ENCODE data around the gene HRH1. TPM values are rescaled to one million over a fixed set of nuclear protein-coding genes. Genes with fewer than 3 reads are reported as not detected.

The HRH1 gene
- total and polyA plus RNA-seq, 2 of the 13 experiments (the other 11 are each of a cell fraction or from before 2014, with no cell fraction given) = not detected

DNA sequence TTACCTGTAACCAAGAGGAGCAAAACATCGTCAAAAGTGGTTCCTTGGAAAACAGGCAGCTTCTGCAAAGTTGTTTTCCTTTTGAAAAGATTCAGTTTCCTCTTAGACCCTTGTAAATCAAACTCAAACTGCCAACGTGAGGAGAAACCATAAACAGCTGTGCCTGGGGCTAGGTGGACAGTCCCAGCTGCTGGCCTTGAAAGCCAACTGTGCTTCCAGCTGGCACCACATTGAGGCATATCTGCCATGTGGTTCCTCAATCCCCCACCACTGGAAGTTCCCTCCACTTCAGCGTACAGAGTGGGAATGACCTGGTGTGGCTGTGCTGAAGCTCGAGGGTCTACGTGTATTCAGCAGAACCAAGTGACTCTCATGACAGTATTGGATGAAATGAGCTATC is 40.9 kb downstream of the HRH1 start (continued):
- TF ChIP-seq, protein P1, sequence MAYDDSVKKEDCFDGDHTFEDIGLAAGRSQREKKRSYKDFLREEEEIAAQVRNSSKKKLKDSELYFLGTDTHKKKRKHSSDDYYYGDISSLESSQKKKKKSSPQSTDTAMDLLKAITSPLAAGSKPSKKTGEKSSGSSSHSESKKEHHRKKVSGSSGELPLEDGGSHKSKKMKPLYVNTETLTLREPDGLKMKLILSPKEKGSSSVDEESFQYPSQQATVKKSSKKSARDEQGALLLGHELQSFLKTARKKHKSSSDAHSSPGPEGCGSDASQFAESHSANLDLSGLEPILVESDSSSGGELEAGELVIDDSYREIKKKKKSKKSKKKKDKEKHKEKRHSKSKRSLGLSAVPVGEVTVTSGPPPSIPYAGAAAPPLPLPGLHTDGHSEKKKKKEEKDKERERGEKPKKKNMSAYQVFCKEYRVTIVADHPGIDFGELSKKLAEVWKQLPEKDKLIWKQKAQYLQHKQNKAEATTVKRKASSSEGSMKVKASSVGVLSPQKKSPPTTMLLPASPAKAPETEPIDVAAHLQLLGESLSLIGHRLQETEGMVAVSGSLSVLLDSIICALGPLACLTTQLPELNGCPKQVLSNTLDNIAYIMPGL (CRISPR knock-in tag; IDR thresholded peaks at IDR 0.05; ENCODE audit: borderline replicate concordance in 1 of 2, low read depth in 1 of 2) = no peak
- TF ChIP-seq, protein P2, sequence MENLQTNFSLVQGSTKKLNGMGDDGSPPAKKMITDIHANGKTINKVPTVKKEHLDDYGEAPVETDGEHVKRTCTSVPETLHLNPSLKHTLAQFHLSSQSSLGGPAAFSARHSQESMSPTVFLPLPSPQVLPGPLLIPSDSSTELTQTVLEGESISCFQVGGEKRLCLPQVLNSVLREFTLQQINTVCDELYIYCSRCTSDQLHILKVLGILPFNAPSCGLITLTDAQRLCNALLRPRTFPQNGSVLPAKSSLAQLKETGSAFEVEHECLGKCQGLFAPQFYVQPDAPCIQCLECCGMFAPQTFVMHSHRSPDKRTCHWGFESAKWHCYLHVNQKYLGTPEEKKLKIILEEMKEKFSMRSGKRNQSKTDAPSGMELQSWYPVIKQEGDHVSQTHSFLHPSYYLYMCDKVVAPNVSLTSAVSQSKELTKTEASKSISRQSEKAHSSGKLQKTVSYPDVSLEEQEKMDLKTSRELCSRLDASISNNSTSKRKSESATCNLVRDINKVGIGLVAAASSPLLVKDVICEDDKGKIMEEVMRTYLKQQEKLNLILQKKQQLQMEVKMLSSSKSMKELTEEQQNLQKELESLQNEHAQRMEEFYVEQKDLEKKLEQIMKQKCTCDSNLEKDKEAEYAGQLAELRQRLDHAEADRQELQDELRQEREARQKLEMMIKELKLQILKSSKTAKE (CRISPR knock-in tag; IDR thresholded peaks at IDR 0.05; ENCODE audit: borderline replicate concordance) = no peak
- TF ChIP-seq PAF1 (CRISPR knock-in tag; IDR thresholded peaks at IDR 0.05) = no peak
- no peak for TF ChIP-seq MAF1 (CRISPR knock-in tag; IDR thresholded peaks at IDR 0.05; ENCODE audit: borderline replicate concordance)
- no peak for TF ChIP-seq ZBTB43 (CRISPR knock-in tag; conservative IDR thresholded peaks at IDR 0.05)
- no peak for TF ChIP-seq MAFK (conservative IDR thresholded peaks at IDR 0.05 in 1 of 2, IDR thresholded peaks at IDR 0.05 in 1 of 2; ENCODE audit: low read length in 2 of 2)
- TF ChIP-seq, protein P3, sequence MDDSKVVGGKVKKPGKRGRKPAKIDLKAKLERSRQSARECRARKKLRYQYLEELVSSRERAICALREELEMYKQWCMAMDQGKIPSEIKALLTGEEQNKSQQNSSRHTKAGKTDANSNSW (CRISPR knock-in tag; IDR thresholded peaks at IDR 0.05; ENCODE audit: borderline replicate concordance) = no peak
